ENCODE data around the gene LGR4.

The LGR4 gene

DNA sequence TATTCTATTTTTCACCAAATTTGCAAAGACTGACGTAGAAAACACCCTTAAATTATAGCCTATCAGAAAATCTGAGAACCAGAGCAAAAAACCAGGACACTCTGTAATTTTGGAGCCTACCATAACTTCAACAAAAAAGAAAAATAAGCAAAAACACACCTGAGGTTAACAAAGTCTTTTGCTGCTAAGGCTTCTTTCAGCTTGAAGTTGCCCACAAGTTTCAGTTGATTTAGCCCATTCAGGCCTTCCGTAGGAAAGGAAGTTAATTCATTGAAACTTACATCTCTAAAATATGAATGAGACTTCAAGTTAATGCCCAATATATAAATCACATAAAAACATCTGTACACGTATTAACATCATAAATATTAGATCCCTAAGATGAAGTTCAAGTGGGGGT is 99.2 kb downstream of the LGR4 start:
- no peak for DNase-seq

DNA sequence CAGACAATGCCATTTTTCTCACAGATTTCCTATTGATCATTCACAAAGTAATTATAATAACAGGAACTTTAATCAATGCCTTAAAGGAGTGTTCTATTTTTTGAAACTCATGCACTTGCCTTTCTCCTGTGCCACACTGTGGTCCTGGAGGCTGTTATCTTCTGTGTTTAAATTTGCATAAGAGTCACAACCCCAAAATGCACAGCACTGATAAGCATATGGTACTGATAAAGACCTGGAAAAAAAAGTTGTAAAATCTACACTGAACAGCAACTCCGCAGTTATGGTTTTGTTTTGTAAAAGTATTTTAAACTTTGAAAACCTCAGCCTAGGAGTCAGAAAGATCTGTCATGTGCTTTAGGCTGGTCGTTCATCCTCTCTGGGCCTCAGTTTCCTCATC is 100.4 kb downstream of the LGR4 start:
- DNase-seq, result no peak

GRCh38 chr11:27371489-27371888 is 101.1 kb downstream of the LGR4 start:
- DNase-seq, result no peak

DNA sequence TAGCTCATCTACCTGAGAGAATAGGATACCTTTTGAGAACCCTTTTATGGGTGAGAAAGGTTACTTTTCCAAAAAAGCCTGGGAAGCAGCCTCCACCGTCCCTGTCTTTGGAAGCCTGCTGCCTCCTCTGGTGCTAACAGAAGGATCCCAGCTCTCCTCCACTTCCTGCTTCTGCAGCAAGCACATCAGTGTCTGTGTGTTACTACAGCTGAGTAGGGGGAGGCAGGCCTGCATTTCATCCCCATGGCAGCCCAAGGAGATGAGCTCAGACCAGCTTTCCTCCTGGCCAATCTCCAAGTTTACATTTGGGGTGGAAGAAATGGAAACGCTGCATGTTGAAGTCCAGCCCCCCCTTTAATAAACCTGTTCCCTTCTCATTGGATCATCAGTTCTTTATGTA is 102.2 kb downstream of the LGR4 start:
- DNase-seq, result peak; percentile 3

- DNase-seq, result no peak
Measured at GRCh38 chr11:27367881-27368280, 104.7 kb downstream of the LGR4 start.

- DNase-seq, result no peak
Measured at GRCh38 chr11:27363576-27364117, 108.9 kb downstream of the LGR4 start.

- DNase-seq, result peak; percentile 95
Measured at GRCh38 chr11:27362749-27363575, 109.6 kb downstream of the LGR4 start, which contains the start of gene CCDC34. CCDC34 (minus strand) TSS chr11:27363215; CDS start chr11:27363194, 21 bp downstream.

GRCh38 chr11:27361649-27362431 is 110.8 kb downstream of the LGR4 start:
- DNase-seq, result no peak

DNA sequence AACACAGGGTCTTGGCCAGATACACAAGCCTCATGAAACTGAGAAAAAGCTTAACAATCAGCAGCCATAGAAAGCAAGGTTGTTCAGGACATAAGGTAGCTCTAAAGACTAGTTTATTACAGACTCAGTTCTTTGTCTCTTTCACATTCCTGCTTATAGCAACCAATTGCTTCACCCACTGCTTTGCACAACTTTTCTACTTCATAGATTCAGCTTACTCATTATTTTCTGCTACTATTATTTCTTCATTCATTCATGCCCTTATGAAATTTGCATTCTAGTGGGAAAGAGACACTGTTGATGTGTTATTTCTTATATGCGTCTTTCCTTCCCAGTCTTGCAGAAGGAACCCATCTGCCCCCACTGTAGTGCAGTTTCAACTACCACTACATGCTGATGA is 114.3 kb downstream of the LGR4 start:
- no peak for DNase-seq

- DNase-seq, result no peak
Measured at GRCh38 chr11:27357250-27357649, 115.3 kb downstream of the LGR4 start.

DNA sequence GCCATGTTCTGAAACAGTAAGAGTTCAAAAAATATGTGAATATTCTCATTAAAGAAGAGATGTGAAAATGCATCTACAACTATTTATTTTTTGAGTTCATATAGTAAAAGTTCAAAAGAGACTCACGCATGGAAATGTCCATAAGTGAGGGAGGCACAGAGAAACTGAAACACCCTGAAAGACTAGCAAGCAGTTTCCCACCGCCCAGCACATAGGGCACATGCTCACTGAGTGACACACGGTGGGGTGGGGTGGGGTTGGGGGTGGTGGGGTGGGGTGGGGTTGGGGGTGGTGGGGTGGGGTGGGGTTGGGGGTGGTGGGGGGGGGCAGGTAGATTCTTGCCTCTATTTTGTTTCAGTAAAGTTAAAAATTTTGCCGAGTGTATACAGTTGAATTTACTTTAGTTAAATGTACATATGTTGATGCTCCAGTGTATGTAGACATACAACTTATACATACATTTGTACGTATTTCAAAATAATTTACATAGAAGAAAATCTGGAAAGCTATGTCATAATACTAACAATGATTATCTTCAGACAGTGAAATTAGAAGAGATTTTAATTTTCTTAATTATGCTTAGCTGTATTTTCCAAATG is 115.9 kb downstream of the LGR4 start:
- no peak for DNase-seq

GRCh38 chr11:27355575-27356104 is 117.0 kb downstream of the LGR4 start:
- DNase-seq, result no peak

GRCh38 chr11:27354359-27354965 is 118.1 kb downstream of the LGR4 start:
- no peak for DNase-seq

- DNase-seq, result peak; percentile 25
Measured at GRCh38 chr11:27353593-27354358, 118.8 kb downstream of the LGR4 start.

- no peak for DNase-seq
Measured at GRCh38 chr11:27352781-27353180, 119.8 kb downstream of the LGR4 start.

GRCh38 chr11:27350511-27350910 is 122.1 kb downstream of the LGR4 start:
- no peak for DNase-seq

DNA sequence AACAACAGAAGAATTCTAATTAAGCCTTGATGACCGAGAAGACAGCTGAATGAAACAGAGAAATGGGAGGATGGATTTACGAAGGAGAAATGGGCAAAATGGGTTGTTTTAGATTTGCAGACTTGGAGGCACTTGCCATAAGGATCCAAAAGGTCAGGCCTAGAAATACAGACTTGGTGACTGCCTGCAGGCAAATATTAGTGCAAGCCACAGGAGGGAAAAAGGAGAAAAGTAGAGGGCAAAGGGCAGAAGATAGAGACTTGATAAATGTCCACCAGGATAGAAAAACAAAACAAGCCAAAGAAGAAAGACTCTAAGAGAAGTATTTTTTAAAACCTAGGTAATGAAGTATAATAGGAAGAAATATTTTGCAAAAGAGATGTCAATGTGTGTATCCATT is 122.7 kb downstream of the LGR4 start:
- no peak for DNase-seq

DNA sequence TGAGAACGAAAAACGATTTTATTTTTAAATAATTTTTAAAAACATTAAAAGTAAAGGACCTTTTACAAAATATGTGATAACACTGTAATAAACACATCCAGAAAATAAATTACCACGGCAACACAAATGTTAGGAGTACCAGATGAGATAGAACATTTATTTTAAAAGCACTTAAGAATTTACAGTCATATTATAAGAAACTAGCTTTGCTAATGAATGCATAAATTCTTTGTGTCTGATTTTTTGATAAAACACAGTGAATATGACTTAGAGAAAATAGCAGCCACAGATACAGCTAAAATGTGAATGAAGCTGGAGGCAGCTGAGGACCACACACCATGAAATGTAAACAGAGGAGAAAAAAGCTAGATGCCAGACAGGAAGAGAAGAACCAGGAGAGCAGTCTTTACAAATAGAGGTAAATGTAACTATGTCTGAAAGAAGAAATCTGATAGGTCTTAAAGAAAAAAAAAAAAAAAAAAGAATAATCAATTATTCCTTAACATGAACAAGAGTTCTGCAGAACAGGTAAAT is 124.2 kb downstream of the LGR4 start:
- no peak for DNase-seq

- DNase-seq, result no peak
Measured at GRCh38 chr11:27347359-27348339, 124.9 kb downstream of the LGR4 start.

- no peak for DNase-seq
Measured at GRCh38 chr11:27339941-27340340, 132.6 kb downstream of the LGR4 start.

Measured in EL (cell line).